Esophagus muscularis mucosa (tissue), 4 donors: ENCODE data around the gene PTTG1IP2. TPM values are rescaled to one million over a fixed set of nuclear protein-coding genes. Genes with fewer than 3 reads are reported as not detected.

Source experiments
- DNase-seq: peaks from one replicate; pipeline ENCODE4 v3.0.0-alpha.2; 2017; ENCODE audit errors: extremely low spot score
- H3K27ac ChIP-seq, 4 donors: fragments of 200-600 bp; sonication (generic); replicated peaks in 1 of 4; 1 replicate in 3 of 4; 2 replicates in 1 of 4; pipeline ENCODE4 v1.5.1; 2016 to 2019; ENCODE audit warnings: mild to moderate bottlenecking in 1 of 4
- H3K27me3 ChIP-seq, 4 donors: fragments of 200-600 bp; sonication (generic); one replicate each; pipeline versions ENCODE4 v1.5.1 to v1.6.0; 2016 to 2019
- H3K36me3 ChIP-seq, 4 donors: fragments of 200-600 bp; sonication (generic); one replicate each; pipeline ENCODE4 v1.5.1; 2016 to 2019
- H3K4me1 ChIP-seq, 4 donors: fragments of 200-600 bp; sonication (generic); one replicate each; pipeline ENCODE4 v1.5.1; 2016 to 2019
- H3K4me3 ChIP-seq, 4 donors: fragments of 200-600 bp; sonication (generic); 1 replicate in 2 of 4; 2 replicates in 2 of 4; pipeline ENCODE4 v1.5.1; 2016 to 2019; ENCODE audit warnings: mild to moderate bottlenecking in 4 of 4, moderate library complexity in 1 of 4
- H3K9me3 ChIP-seq, 4 donors: fragments of 200-600 bp; sonication (generic); 1 replicate in 3 of 4; 2 replicates in 1 of 4; pipeline ENCODE4 v1.5.1; 2016 to 2019
- EP300 ChIP-seq: sonication (generic); formaldehyde crosslinking; IDR thresholded peaks from one replicate; pipeline ENCODE4 v1.6.1; 2017; ENCODE audit warnings: antibody characterized with exemption
- POLR2A ChIP-seq: fragments of 450-650 bp; IDR thresholded peaks from one replicate; pipeline ENCODE4 v1.6.1; 2017; ENCODE audit warnings: antibody characterized with exemption, moderate library complexity, mild to moderate bottlenecking, low read depth
- POLR2AphosphoS5 ChIP-seq, 2 donors: sonication (generic); formaldehyde crosslinking; IDR thresholded peaks; one replicate each; pipeline ENCODE4 v1.6.1; 2017; ENCODE audit warnings: antibody characterized with exemption in 2 of 2
- WGBS: methylation state at CpG from one replicate; pipeline ENCODE4 v1.1.5; 2018; 5-methylcytosine and 5-hydroxymethylcytosine counted together
- intact Hi-C: fragments of 100-400 bp; cut with DNase I; formaldehyde crosslinking; loops from one replicate; pipeline ENCODE4 v1.15.1; 2023
- total RNA-seq, 4 donors: library from RNA; depleted of rRNA; stranded (reverse); fragments of >200 nt; gene quantifications; one replicate each; pipeline versions ENCODE4 v1.1.0 to v1.2.1, GENCODE V29; 2016
- TF ChIP-seq, protein P1 (sequence below), 3 experiments: fragments of 200-600 bp in 2 of 3; fragments of 450-650 bp in 1 of 3; sonication (generic) in 2 of 3; IDR thresholded peaks; one replicate each; pipeline ENCODE4 v1.5.1; 2017 to 2019; ENCODE audit warnings: antibody characterized with exemption in 3 of 3, mild to moderate bottlenecking in 2 of 3, moderate library complexity in 1 of 3

The PTTG1IP2 gene
- total RNA-seq, 4 donors from 2014 or later = not detected

DNA sequence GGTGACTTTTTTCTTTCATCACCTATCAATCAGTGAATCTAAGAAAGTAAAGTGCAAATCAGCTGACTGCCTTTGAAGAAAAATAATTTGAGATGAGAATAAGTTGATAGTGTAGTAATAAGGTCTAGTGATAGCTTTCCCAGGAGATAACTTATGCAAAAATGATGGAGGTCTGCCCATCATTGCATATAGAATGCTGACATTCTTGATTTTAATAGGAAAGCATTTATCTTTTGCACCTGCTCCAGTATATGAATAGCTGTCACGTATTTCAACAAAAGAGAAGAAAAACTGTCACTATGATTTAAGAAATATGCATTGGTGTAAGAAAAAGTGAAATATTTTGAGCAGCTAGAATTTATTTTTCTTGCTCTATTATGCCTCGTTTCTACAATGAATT is 46.8 kb downstream of the PTTG1IP2 start:
- H3K27ac ChIP-seq = no peak overlapping the region
- no peaks in the 10 kb centered on the region for H3K36me3 ChIP-seq
- H3K4me3 ChIP-seq = no peak overlapping the region
- H3K4me1 ChIP-seq = no peaks in the 10 kb centered on the region
- no peak for DNase-seq
- no peak for TF ChIP-seq POLR2A
- TF ChIP-seq, protein P1, sequence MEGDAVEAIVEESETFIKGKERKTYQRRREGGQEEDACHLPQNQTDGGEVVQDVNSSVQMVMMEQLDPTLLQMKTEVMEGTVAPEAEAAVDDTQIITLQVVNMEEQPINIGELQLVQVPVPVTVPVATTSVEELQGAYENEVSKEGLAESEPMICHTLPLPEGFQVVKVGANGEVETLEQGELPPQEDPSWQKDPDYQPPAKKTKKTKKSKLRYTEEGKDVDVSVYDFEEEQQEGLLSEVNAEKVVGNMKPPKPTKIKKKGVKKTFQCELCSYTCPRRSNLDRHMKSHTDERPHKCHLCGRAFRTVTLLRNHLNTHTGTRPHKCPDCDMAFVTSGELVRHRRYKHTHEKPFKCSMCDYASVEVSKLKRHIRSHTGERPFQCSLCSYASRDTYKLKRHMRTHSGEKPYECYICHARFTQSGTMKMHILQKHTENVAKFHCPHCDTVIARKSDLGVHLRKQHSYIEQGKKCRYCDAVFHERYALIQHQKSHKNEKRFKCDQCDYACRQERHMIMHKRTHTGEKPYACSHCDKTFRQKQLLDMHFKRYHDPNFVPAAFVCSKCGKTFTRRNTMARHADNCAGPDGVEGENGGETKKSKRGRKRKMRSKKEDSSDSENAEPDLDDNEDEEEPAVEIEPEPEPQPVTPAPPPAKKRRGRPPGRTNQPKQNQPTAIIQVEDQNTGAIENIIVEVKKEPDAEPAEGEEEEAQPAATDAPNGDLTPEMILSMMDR (IDR thresholded peaks at IDR 0.05) = no peak
- no peak for TF ChIP-seq EP300
- TF ChIP-seq POLR2AphosphoS5 (IDR thresholded peaks at IDR 0.05) = no peak
- WGBS = 69% methylated on average over 2 of the region's 2 CpGs
- intact Hi-C loops = no loop called here
- no peaks in the 10 kb centered on the region for H3K9me3 ChIP-seq
- H3K27me3 ChIP-seq = no peaks in the 10 kb centered on the region

DNA sequence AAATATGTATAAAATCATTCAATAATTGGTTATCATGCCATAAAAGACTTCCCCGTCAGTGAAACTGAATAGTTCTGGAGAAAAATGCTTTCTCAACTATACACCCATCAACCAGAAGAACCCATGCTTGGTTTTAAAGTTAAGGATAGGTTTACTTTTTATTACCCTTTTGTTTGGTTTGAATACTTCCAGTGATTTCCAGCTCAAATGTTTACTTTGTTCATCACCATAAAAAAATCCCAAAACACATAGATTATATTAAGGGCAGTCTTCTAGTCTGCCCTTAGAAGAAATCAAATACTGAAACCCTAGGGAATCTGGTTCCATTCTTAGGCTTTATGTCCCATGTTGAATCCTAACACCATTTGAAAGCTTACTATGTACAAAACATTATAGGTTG is 49.2 kb downstream of the PTTG1IP2 start:
- Histone ChIP-seq H3K4me1 (no peaks in the 10 kb centered on the region), H3K9me3 (no peaks in the 10 kb centered on the region), H3K36me3 (no peaks in the 10 kb centered on the region), H3K27me3 (no peaks in the 10 kb centered on the region), H3K4me3 (no peak overlapping the region), H3K27ac (no peak overlapping the region)
- intact Hi-C loops = no loop called here
- DNase-seq = no peak
- TF ChIP-seq EP300 (no peak), POLR2AphosphoS5 (IDR thresholded peaks at IDR 0.05) (no peak), POLR2A (no peak)
- TF ChIP-seq, protein P1 (IDR thresholded peaks at IDR 0.05) = no peak
- WGBS = 100% methylated on average over 1 of the region's 1 CpG

DNA sequence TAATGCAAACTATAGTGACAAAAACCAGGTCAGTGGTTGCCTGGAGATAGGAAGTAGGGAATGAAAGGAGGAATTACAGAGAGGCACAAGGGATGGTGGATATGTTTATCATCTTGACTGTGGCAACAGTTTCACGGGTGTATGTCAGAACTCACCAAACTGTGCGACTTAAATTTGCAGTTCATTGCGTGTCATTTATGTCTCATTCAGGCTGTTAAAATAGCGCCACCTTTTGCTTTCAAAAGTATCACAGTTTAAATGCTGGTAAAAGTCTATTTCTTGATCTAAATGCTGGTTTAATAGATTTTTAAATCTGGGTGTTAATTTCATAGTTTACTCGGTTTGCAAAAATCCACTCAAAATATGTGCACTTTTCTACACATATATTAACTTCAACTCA is 51.0 kb downstream of the PTTG1IP2 start:
- Histone ChIP-seq H3K4me3 (no peak overlapping the region), H3K27me3 (no peaks in the 10 kb centered on the region), H3K4me1 (no peaks in the 10 kb centered on the region), H3K9me3 (no peaks in the 10 kb centered on the region), H3K27ac (no peak overlapping the region), H3K36me3 (no peaks in the 10 kb centered on the region)
- TF ChIP-seq, protein P1 (IDR thresholded peaks at IDR 0.05) = no peak
- no peak for DNase-seq
- intact Hi-C loops = no loop called here
- WGBS = 32% methylated on average over 5 of the region's 5 CpGs

- Histone ChIP-seq H3K4me1 (no peaks in the 10 kb centered on the region), H3K27me3 (no peaks in the 10 kb centered on the region), H3K9me3 (no peaks in the 10 kb centered on the region), H3K4me3 (no peak overlapping the region), H3K36me3 (no peaks in the 10 kb centered on the region), H3K27ac (no peak overlapping the region)
- no peak for DNase-seq
- intact Hi-C loops = no loop called here
- no peak for TF ChIP-seq EP300
- TF ChIP-seq POLR2AphosphoS5 (IDR thresholded peaks at IDR 0.05) = no peak
- TF ChIP-seq, protein P1 (IDR thresholded peaks at IDR 0.05) = no peak
- no peak for TF ChIP-seq POLR2A
- 89% methylated on average over 1 of the region's 1 CpG for WGBS
Observed at GRCh38 chr7:90530263-90530662, 60.8 kb downstream of the PTTG1IP2 start.

DNA sequence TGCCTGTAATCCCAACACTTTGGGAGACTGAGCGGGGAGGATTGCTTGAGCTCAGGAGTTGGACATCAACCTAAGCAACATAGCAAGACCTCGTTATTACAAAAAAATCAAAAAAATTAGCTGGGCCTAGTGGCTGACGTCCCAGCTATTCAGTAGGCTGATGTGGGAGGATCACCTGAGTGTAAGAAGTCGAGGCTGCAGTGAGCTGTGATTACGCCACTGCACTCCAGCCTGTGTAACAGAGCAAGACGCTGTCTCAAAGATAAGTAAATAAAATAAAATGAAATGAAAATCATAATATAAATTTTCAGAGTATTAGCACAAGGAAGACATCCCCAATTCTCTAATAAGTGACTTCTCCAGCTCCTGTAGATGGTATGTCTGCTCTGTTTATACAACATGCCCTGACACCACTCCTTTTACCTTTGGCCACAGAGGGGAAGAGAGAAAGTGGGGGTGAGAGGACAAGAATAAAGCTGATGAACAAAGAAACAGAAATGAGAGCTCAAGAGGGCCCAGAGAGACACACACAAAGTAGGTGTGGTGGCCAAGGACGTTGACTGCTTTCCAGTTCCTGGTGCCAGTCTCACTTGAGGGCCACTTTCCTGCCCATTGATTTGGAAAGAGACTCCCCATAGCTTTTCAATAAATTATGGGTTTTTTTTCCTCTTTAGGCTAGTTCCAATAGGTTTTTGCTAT is 62.9 kb downstream of the PTTG1IP2 start:
- WGBS = 79% methylated on average over 7 of the region's 7 CpGs
- intact Hi-C loops = no loop called here

More for the DNA sequence above, 62.9 kb downstream of the PTTG1IP2 start:
- no peak for TF ChIP-seq EP300
- no peak for TF ChIP-seq POLR2AphosphoS5 (IDR thresholded peaks at IDR 0.05)
- TF ChIP-seq POLR2A = no peak
- TF ChIP-seq, protein P1 (IDR thresholded peaks at IDR 0.05) = no peak
- no peak for DNase-seq
- H3K27me3 ChIP-seq = no peaks in the 10 kb centered on the region
- no peaks in the 10 kb centered on the region for H3K36me3 ChIP-seq
- H3K9me3 ChIP-seq = no peaks in the 10 kb centered on the region
- no peak overlapping the region for H3K4me3 ChIP-seq
- no peak overlapping the region for H3K27ac ChIP-seq
- no peaks in the 10 kb centered on the region for H3K4me1 ChIP-seq
